Measurements from ENCODE around the gene ARL13B.

Gene ARL13B

GRCh38 chr3:94099311-94099710 lies 119.4 kb downstream of the ARL13B start:
- no peak for DNase-seq (ENCODE audit: low read depth in 4 of 4, low spot score in 1 of 4)

GRCh38 chr3:94101860-94102259 lies 121.9 kb downstream of the ARL13B start:
- no peak for DNase-seq (ENCODE audit: low read depth in 4 of 4, low spot score in 1 of 4)

Data from stimulated activated CD4-positive, alpha-beta T cell treated with anti-CD3 and anti-CD28 coated beads, Interleukin-1b, Interleukin-23, amount 100 ng/mL, for 24 hours (primary cell).